K562 (cell line): Measurements from ENCODE around the gene ZNF775. TPM values are rescaled to one million over a fixed set of nuclear protein-coding genes. Genes with fewer than 3 reads are reported as not detected.
A peak's percentile ranks its signal among the peaks of the same experiment; 100 is the strongest.

ENCODE experiments used
- BCOR ChIP-seq: fragments of 450-650 bp; IDR thresholded peaks from 2 replicates; pipeline ENCODE4 v1.6.1; 2016
- CREB5 ChIP-seq: fragments of 250-450 bp; sonication (Bioruptor Pico); IDR thresholded peaks from 2 replicates; pipeline ENCODE4 v1.5.0; 2020; ENCODE audit warnings: mild to moderate bottlenecking
- CSDE1 ChIP-seq, 2 experiments: fragments of 450-650 bp; IDR thresholded peaks; 2 replicates each; pipeline ENCODE4 v1.6.1; 2016; ENCODE audit warnings: mild to moderate bottlenecking in 1 of 2
- DACH1 ChIP-seq: fragments of 450-650 bp; IDR thresholded peaks from 2 replicates; pipeline ENCODE4 v1.6.1; 2018; ENCODE audit not compliant: partially characterized antibody
- ELF4 ChIP-seq: fragments of 450-650 bp; formaldehyde crosslinking; IDR thresholded peaks from 2 replicates; pipeline ENCODE4 v1.4.0; 2022; ENCODE audit warnings: missing genetic modification characterization
- ESRRB ChIP-seq: fragments of 250-450 bp; sonication (Bioruptor Pico); IDR thresholded peaks from 2 replicates; pipeline ENCODE4 v1.5.0; 2020; ENCODE audit warnings: mild to moderate bottlenecking, moderate library complexity, borderline replicate concordance
- EZH2 ChIP-seq: IDR thresholded peaks from 2 replicates; pipeline ENCODE4 v1.6.1; 2012; ENCODE audit warnings: low read depth, mild to moderate bottlenecking, inconsistent platforms, low read length, borderline replicate concordance
- FIP1L1 ChIP-seq: fragments of 200-400 bp; formaldehyde crosslinking; IDR thresholded peaks from 2 replicates; pipeline ENCODE4 v1.6.1; 2018; ENCODE audit warnings: mild to moderate bottlenecking, low read depth, low read length; ENCODE audit not compliant: poor library complexity, severe bottlenecking
- KDM1A ChIP-seq, 2 experiments: fragments of 450-650 bp; IDR thresholded peaks; 2 replicates each; pipeline ENCODE4 v1.6.1; 2016; ENCODE audit warnings: mild to moderate bottlenecking in 2 of 2
- LARP7 ChIP-seq: fragments of 450-650 bp; IDR thresholded peaks from 2 replicates; pipeline ENCODE4 v1.6.1; 2016
- NCOA1 ChIP-seq: fragments of 450-650 bp; IDR thresholded peaks from 2 replicates; pipeline ENCODE4 v1.6.1; 2016; ENCODE audit warnings: low read depth
- PCBP2 ChIP-seq: fragments of 200-400 bp; formaldehyde crosslinking; IDR thresholded peaks from 2 replicates; pipeline ENCODE4 v1.6.1; 2018; ENCODE audit warnings: low read length, low read depth, mild to moderate bottlenecking, moderate library complexity; ENCODE audit not compliant: poor library complexity, severe bottlenecking
- PHTF2 ChIP-seq: fragments of 250-450 bp; sonication (Bioruptor Pico); IDR thresholded peaks from 2 replicates; pipeline ENCODE4 v1.5.0; 2021; ENCODE audit warnings: mild to moderate bottlenecking
- RB1 ChIP-seq: fragments of 450-650 bp; IDR thresholded peaks from 2 replicates; pipeline ENCODE4 v1.6.1; 2017; ENCODE audit warnings: low read depth, mild to moderate bottlenecking
- SMC3 ChIP-seq: conservative IDR thresholded peaks from 2 replicates; pipeline ENCODE4 v1.6.1; 2011; ENCODE audit warnings: low read depth, low read length, improper control_type of control experiment; ENCODE audit not compliant: insufficient read depth
- SPI1 ChIP-seq: IDR thresholded peaks from 2 replicates; pipeline ENCODE4 v1.6.1; 2011; ENCODE audit warnings: low read depth, low read length, control low read depth, borderline replicate concordance
- STAT5B ChIP-seq: fragments of 250-450 bp; sonication (Bioruptor Pico); IDR thresholded peaks from 2 replicates; pipeline ENCODE4 v1.8.0; 2021; ENCODE audit warnings: mild to moderate bottlenecking, inconsistent platforms
- ZC3H11A ChIP-seq: IDR thresholded peaks from 2 replicates; pipeline ENCODE4 v1.6.1; 2012; ENCODE audit warnings: low read depth, low read length, improper control_type of control experiment
- ZC3H8 ChIP-seq: fragments of 450-650 bp; IDR thresholded peaks from 2 replicates; pipeline ENCODE4 v1.6.1; 2017
- ZNF133 ChIP-seq: fragments of 250-450 bp; sonication (Bioruptor Pico); IDR thresholded peaks from 2 replicates; pipeline ENCODE4 v1.4.0; 2020; ENCODE audit warnings: mild to moderate bottlenecking
- ZNF217 ChIP-seq: sonication (generic); formaldehyde crosslinking; IDR thresholded peaks from 2 replicates; pipeline ENCODE4 v1.8.0; 2022; ENCODE audit warnings: mild to moderate bottlenecking, missing genetic modification reagents
- ZNF280A ChIP-seq: fragments of 450-650 bp; IDR thresholded peaks from 2 replicates; pipeline ENCODE4 v1.6.1; 2018; ENCODE audit warnings: mild to moderate bottlenecking, low read depth; ENCODE audit not compliant: partially characterized antibody
- ZNF282 ChIP-seq: sonication (generic); formaldehyde crosslinking; IDR thresholded peaks from 2 replicates; pipeline ENCODE4 v1.8.1; 2023; ENCODE audit warnings: missing genetic modification reagents
- ZNF408 ChIP-seq: fragments of 250-450 bp; sonication (Bioruptor Pico); IDR thresholded peaks from 2 replicates; pipeline ENCODE4 v1.4.0; 2020; ENCODE audit warnings: low read depth, mild to moderate bottlenecking, moderate library complexity
- ZNF436 ChIP-seq: fragments of 250-450, 450-650 bp; sonication (Bioruptor Pico); formaldehyde crosslinking; IDR thresholded peaks from 2 replicates; pipeline ENCODE4 v1.7.0; 2020; ENCODE audit warnings: mild to moderate bottlenecking
- ZNF830 ChIP-seq: fragments of 250-450 bp; sonication (Bioruptor Pico); IDR thresholded peaks from 2 replicates; pipeline ENCODE4 v1.5.0; 2021; ENCODE audit warnings: mild to moderate bottlenecking
- polyA plus RNA-seq, 8 experiments: library from polyadenylated mRNA; depleted of rRNA in 4 of 8; stranded (reverse) in 5 of 8; unstranded in 3 of 8; fragments of >200 nt; fragmentation: Nextera tagmentation in 2 of 8; fragmentation: Illumina TruSeq in 1 of 8; extraction: Ambion mirVana in 2 of 8; extraction: Trizol in 1 of 8; gene quantifications; 2 replicates each; pipeline versions ENCODE4 v1.2.1 to v1.2.3, GENCODE V29; 2011 to 2014; ENCODE audit warnings: inconsistent platforms in 1 of 8, missing spikeins in 1 of 8
- total RNA-seq, 7 experiments: library from RNA; depleted of rRNA in 6 of 7; stranded (reverse); fragments of >200 nt in 6 of 7; fragmentation: Illumina TruSeq in 2 of 7; extraction: Trizol in 2 of 7; gene quantifications; 2 replicates each; pipeline versions ENCODE4 v1.2.1 to v1.2.3, GENCODE V29; 2011 to 2021; ENCODE audit warnings: low replicate concordance in 1 of 7
- TF ChIP-seq, protein P1 (sequence below): fragments of 250-450 bp; sonication (Bioruptor Pico); IDR thresholded peaks from 2 replicates; pipeline ENCODE4 v1.5.0; 2021; ENCODE audit warnings: mild to moderate bottlenecking, borderline replicate concordance

The ZNF775 gene
- total and polyA plus RNA-seq, 9 of the 15 experiments (the other 6 are each of a cell fraction or from before 2014, with no cell fraction given): 0.04 to 18.7 (median 4.9) TPM

GRCh38 chr7:150359622-150360362, 19.3 kb upstream of the ZNF775 start (continued):
- TF ChIP-seq ZNF408 (CRISPR knock-in tag) (no peak), PCBP2 (no peak), SPI1 (no peak), BCOR (peak; percentile 58), ZNF280A (peak; percentile 74), ZNF217 (CRISPR knock-in tag) (peak; percentile 71; the same call in 1 of the 2 replicates), ELF4 (peak; percentile 89; the same call in 1 of the 2 replicates), DACH1 (no peak), PHTF2 (CRISPR knock-in tag) (no peak), ZNF282 (CRISPR knock-in tag) (no peak), ZNF133 (CRISPR knock-in tag) (no peak), NCOA1 (no peak), LARP7 (peak; percentile 85), CSDE1 (IDR thresholded peaks at IDR 0.05) (no peak), KDM1A (IDR thresholded peaks at IDR 0.05) (peak in 1 of 2 experiments; percentile 29; a peak in 1 of 4 replicates), FIP1L1 (no peak), RB1 (no peak), ZNF830 (no peak), ZNF436 (no peak), EZH2 (no peak), SMC3 (no peak), CREB5 (CRISPR knock-in tag) (no peak), ZC3H8 (0 out of 2 replicates have a peak, but pooled peaks have one; percentile 58), STAT5B (CRISPR knock-in tag) (no peak), ZC3H11A (no peak), ESRRB (CRISPR knock-in tag) (no peak)
- TF ChIP-seq, protein P1, sequence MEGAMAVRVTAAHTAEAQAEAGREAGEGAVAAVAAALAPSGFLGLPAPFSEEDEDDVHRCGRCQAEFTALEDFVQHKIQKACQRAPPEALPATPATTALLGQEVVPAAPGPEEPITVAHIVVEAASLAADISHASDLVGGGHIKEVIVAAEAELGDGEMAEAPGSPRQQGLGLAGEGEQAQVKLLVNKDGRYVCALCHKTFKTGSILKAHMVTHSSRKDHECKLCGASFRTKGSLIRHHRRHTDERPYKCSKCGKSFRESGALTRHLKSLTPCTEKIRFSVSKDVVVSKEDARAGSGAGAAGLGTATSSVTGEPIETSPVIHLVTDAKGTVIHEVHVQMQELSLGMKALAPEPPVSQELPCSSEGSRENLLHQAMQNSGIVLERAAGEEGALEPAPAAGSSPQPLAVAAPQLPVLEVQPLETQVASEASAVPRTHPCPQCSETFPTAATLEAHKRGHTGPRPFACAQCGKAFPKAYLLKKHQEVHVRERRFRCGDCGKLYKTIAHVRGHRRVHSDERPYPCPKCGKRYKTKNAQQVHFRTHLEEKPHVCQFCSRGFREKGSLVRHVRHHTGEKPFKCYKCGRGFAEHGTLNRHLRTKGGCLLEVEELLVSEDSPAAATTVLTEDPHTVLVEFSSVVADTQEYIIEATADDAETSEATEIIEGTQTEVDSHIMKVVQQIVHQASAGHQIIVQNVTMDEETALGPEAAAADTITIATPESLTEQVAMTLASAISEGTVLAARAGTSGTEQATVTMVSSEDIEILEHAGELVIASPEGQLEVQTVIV: no peak
